Inflammatory macrophage treated with lipopolysaccharide for 4 hours (primary cell): Measurements from ENCODE around the gene MFSD12.
A peak's percentile ranks its signal among the peaks of the same experiment; 100 is the strongest.
"Not testable (repeated sequence)": the region's sequence is repeated elsewhere in the genome, so short reads cannot be mapped to it uniquely, and the experiment has no call there.

ENCODE experiments used
- DNase-seq: peaks from one replicate; pipeline ENCODE4 v3.0.0-alpha.2; 2020

The MFSD12 gene

DNA sequence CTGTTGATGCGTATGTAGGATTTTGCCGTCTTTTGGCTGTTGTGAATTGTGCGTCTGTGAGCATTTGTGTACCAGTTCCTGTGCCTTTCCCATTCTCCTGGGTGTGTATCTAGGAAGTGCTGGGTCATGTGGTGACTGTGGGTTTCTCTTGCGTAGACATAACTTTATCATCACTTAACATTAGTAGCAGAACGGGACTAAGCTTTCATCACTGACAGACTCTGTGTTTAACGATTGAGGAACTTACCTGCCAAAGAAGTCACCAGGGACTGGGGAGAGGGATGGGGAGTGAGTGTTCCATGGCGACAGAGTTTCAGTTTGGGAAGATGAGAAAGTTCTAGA, 36.3 kb downstream of the MFSD12 start:
- no peak for DNase-seq

DNA sequence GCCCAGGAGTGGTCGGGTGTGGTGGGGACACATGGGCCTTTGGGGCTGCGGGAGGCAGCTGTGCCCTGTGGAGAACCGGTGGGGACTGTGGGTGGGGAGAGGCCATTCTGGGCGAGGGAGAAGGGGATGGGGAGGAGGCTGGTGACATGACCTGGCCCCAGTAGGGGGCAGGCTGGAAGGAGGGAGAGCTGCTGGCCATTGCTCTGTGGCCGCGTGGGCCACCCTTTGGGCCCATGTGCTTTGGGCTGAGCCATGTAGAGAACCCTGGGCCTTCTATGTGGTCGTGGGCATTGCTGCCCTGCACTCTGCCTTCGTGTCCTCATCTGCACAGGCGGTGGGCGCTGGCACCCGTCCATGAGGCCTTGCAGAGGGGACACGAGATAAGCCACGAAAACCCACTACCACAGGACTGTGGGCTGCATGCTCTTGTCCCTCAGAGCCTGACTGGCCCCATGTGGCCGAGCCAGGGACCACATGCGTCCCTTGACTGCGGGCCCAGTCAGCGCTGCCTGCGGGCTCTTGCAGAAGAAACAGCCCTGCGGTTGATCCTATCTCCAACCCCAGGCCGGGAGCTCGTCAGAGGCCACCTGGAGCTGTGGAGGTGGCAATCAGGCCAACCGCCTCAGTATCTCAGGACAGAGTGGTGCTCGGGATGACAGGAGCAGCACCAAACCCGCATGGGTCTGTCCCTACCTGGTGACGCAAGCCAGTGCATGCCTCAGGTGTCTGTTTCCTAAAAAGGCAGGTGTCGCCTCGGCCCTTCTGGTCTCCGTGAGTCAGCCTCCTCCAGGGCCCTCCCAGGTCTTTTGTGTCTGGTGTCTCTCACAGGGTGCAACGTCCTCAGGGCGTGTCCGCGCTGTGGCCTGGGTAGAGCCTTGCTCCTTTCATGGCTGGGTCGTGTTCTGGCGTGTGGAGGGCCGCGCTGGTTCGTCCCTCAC, 37.0 kb downstream of the MFSD12 start:
- DNase-seq, result no peak

DNA sequence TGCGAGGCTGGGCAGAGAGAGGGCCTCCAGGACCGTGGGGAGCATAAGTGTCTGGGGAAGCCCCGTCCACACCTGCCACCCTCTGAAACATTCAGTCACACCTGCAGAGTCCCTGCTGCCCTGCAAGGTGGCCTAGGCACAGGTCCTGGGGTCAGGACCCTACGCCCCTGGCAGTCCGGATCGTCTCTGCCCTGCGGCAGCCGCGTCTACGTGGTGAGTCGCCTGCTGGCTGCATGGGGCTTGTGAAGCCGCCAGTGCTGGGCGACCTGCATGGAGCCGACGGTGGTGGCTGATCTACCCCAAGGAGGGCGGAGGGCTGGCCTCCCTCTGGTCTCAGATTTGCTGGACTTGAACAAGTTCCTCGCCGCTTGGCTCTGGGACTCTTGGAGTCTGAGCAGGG, 38.3 kb downstream of the MFSD12 start:
- DNase-seq, result no peak

DNA sequence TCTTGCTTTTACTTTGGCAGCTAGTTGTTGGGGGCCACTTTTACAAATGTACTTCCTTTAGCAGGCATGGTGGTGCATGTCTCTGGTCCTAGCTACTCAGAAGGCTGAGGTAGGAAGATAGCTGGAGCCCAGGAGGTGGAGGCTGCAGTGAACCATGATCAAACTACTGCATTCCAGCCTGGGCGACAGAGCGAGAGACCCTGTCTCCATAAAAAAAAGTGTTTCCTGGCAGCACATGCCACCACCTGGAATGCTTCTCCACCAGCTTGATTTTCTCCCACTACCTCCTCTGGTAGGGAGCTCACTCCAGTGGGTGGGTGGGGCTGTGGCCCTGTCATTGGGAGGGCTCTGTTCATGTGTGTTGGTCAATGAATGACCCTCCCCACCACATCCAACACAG, 38.7 kb downstream of the MFSD12 start:
- no peak for DNase-seq

DNA sequence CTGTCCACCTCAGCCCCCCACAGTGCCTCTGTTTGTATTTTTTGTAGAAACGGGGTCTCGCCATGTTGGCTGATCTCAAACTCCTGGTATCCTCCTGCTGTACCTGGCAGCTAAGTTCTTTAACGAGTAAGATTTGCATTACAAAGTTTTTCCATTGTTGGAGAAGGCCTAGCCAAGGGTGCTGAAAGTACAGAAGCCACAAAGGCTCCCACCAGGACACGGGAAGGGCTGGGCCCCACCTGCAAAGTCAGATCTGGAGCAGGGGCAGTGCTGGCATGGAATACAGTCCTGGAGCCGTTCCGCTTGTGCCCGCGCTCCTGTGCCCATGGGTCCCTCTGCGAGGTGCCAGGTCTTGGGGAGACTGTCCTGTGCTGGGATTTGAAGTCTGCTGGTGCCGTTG, 39.1 kb downstream of the MFSD12 start:
- DNase-seq, result no peak

DNA sequence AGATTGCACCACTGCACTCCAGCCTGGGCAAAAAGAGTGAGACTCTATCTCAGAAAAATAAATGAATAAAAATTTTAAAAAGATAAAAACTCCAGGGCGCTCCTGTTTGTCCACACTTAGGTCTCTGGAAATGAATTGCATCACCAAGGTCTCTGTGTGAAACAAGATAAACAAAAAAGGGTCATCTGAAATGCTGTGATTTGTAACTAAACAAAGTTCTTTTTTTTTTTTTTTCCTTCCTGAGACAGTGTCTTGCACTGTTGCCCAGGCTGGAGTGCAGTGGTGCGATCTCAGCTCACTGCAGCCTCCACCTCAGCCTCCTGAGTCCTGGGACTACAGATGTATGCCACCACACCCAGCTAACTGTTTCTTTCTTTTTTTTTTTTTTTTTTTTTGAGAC, 39.7 kb downstream of the MFSD12 start:
- DNase-seq, result no peak

DNA sequence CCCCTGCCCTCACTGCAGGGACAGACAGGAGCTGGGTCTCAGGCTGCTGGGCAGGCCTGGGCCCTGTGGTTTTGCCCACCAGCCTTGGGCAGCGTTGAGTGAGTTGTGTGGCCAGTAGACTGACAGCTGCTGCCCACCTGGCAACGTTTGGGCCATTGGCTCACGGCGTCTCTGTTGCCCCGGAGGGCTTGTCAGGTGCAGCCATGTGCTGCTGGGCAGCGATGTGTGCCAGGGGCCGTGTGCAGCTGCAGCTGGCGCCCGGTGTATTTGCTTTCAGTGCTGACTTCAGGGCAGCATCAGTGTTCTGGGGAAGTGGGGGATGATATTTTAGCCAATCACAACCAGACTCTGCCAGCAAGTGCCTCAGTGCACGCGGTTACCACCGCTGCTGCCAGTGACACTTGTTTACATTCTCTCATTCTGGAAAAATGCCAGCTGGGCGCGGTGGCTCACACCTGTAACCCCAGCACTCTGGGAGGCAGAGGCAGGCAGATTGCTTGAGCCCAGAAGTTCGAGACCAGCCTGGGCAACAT, 40.6 kb downstream of the MFSD12 start:
- no peak for DNase-seq

DNA sequence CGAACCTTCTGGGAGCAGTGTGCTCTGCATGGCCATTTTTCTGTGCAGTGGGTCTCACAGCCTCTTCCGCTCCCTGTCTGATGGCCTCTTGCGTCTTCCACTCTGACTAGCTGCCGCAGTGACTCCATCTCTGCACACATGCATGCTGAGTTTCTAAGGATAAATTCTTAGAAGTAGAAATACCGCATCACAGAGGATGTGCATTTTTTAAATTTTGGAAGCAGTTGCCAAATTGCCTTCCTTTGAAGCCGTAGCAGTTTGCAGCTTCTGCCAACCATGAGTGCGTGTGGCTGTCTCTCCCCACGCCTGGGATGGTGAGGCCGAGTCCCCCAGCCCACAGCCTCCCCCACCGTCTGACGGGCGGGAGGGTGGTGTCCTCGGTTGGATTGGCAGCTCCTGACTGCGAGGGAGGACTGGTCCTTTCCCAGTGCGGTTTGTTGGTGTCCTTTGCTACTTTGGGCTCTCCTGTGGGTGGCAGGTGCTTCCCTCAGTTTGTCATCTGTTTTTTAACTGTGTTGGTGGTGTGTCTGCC, 41.4 kb downstream of the MFSD12 start:
- DNase-seq, result no peak

DNA sequence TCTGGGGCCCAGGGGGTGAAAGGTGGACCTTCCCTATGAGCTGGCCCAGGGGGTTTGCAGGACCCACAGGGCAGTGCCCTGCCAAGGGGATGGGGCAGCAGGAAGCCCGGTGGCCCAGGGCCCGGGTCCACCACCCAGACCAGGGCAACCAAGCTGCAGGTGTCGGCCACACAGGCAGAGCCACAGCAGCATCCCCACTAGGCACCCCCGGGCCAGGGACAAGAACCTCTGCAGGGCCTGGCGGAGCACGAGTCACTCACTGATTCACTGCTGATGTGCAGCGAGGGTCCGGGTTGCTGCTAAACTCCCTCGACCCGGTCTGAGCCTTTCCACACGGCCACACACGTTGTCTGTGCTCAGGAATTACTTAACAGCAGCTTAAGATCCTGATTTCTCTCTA, 42.5 kb downstream of the MFSD12 start:
- no peak for DNase-seq

DNA sequence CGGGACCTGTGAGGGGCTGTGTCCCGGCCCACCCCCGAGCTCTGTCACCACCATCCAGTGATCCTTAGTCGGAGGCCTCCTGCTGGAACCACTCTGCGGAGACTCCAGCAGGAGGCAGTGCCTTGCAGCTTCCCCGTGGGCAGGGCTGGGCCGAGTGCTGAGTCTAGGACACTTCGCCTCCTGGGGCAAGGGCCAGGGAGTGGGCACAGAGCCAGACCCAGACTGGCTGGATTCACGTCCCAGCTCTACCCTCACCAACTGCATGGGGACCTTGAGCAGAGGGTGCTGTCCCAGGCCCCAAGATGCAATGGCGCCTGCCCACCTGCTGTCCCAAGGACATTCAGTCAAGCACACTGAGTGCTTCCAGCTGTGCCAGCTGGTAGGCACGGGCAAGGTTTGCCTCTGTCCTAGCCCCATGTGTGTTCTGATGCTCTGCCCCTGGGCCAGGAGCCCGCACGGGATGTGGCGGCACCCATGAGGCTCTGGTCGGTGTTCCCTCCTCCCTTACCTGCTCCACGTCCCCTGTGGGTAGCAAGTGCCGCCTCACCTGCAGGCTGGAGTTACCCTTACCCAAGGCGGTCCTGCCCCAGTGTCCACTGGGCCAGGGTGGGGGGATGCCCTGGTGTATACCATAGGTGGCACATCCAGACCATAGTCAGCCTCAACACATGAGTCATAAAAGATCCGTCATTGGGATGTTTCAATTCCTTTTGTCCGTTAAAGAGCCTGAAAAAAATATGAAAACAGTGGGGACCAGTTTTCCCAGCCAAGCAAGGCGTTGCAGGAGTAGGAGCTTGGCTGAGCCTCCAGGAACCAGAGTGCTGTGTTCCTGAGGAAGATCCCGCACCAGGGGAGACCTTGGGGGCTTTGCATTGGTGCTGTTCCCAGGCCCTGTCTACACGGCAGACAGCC, 43.9 kb downstream of the MFSD12 start:
- DNase-seq, result no peak

DNA sequence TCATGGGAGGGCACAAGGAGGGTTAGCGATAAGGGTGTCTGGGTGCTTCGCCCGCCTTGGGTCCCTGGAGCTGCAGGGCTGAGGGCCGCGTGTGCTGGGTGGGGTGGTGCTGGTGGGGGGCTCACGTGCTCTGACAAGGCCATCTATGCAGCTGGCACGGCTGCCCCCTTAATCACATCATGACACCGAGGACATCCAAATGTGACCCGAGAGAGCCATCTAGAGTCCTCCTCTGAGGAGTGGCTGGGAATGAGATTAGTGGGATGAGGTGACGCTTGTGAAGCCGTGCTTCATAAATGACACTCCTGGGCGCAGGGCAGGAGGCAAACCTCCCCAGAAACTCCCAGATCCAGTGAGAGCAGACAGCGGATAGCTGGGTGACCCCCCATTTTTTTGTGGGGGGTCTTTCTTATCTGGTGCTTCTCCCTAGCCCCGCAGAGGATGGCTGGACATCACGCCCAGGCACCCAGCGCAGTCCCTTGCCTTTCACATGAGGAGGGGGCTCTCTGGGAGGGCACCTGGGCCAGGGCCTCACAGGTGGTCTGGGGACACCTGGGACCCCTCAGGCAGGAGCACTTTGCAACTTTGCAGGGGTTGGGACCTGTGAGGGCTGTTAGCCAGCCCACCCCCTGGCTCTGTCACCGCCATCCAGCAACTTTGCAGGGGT, 44.7 kb downstream of the MFSD12 start:
- no peak for DNase-seq

DNA sequence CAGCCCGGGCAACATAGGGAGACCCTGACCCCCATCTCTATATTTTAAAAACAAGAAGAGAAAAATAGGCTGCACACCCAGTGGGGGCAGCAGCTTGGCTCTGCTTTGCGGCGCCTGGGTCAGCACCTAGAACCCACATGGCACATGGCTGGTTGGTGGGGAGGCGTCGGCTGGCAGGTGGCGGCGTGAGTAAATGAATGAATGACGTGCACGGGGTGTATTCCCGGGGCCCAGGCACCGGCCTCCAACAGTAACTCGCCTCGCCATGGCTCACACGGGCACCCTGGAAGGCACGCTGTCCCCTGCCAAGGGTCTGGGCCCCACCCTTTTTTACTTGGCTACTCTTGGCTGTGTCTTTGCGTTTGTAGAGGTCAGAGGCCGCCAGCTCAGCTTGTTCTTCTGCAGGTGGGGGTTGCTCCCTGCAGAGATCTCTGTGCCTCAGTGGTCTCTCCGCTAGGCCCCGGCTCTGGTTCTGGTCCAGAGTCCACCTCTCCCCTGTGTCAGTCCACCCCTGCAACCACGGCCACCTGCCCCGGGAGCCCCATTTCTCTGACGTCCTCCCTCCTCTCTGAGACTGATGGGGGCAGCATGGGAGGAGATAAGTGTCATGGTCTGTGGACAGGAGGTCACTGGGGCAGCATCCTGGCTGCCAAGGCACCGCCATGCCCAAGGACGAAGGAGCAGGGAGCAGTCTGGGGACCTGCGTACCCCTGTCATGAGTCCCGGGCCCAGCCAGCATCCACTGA, 45.7 kb downstream of the MFSD12 start:
- no peak for DNase-seq

DNA sequence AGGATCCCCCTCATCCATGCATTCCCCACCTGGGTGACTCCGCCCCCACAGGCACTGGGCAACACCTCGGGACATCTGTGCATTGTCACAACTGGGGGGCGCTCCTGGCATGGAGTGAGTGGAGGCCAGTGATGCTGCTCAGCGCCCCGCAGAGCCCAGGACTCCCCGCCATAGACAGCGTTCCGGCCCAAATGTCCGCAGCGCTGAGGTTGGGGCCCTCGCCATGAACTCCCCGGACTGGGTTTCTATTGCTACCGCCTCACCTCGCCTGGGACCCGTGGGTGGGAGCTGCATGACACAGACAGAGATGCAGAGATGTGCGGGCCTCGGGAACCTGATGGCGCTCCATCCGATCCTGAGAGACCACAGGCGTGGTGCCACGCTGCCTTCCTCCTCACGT, 46.7 kb downstream of the MFSD12 start:
- DNase-seq, result no peak

DNA sequence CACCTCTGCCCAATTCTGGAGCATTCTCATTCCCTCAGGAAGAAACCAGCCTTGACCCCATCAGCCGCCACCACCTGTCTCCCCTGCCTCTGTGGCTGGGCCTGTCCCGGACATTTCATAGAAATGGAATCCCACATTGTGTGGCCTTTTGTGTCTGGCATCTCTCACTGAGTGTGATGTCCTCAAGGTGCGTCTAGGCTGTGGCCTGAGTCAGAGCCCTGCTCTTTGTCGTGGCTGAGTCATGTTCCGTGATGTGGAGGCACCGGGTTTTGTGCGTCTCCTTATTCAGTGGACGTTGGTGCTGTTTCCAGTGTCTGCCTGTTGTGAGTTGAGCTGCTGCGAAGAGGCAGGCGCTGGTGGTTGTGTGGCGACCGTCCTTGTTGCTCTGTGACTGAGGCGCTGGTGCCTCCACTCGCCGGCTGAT, 47.8 kb downstream of the MFSD12 start:
- DNase-seq, result no peak

DNA sequence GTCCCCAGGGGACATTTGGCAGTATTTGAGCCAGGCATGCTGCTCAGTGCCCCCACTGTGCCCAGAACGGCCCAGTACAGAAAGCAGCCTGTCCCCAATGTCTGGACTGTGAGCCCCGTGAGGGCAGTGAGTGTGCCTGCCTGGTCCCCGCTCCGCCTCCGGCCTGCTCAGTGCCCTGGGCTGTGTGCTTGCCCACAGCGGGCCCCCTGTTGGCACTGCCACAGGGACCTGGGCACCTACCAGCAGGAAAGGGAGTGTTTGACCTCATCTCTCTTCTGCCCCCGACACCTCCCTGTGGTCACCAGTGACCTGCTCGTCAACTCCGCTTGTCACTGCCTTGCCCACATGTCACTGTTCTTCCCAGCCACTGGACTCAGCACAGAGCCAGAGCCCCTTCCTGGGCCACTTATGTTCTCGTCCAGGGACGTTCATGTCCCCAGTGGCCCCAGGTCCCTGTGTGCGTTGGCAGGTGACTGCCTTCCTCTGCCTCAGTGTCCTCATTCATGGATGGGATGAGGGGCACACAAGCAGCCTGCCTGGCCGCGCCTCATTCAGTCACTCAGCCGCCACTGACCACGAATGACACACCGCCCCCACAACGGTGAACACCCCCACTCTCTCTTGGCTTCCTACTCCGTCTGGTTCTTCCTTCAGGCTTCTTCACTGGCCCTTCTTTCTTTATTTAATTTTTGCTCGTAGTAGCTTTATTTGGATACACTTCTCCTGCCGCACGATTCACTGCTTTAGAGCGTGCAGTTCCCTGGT, 48.4 kb downstream of the MFSD12 start:
- no peak for DNase-seq

DNA sequence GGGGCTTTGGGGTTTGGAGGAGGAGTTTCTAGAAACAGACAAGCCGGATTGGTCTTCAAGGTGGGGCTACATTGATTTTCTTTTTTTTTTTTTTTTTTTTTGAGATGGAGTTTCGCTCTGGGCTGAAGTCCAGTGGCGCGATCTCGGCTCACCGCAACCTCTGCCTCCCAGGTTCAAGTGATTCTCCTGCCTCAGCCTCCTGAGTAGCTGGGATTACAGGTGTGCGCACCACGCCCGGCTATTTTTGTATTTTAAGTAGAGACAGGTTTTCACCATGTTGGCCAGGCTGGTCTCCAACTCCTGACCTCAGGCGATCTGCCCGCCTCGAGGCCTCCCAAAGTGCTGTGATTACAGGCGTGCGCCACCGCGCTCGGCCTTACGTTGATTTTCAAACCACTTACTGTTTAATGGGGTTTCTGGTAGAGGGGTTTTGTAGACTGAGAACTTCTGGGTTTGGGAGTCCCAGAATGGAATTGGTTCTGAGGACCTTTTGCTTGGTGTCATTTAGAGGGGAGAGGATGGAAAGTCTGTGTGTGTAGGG, 49.2 kb downstream of the MFSD12 start:
- not testable (repeated sequence) for DNase-seq

DNA sequence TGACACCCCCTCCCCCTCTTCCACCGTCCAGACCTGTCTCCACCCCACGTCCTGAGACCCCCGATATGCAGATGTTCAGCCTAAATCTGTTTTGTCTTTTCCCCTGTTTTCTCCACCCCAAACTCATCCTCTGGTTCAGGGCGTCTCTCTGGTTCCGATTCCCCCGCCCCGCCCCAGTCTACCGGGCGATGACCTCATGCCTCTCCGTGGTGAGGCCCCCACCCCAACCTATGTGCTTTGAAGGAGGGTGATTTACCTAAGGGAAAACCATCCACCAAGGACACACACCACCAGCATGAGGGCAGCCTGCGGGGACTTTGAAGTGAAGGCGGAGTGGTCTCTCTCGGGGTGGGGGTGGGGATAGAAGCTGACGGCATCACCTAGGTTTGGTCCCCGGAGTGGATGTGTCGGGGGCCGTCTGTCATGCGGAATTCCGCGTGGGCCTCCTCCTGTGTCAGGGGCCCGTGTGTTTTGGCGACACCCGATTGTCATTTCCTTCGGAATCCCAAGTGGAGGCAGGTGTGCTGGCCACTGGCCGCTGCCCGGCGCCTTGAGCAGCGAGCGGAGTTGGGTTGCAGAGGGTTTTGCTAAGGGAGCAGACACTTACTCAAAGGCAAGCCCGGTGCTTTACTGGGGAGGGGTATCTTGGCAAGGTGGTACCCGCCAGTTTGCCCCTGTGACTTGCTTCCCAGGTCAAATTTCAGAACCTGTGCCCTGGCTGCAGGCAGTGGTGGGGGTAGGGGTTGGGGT, 49.8 kb downstream of the MFSD12 start:
- no peak for DNase-seq

DNA sequence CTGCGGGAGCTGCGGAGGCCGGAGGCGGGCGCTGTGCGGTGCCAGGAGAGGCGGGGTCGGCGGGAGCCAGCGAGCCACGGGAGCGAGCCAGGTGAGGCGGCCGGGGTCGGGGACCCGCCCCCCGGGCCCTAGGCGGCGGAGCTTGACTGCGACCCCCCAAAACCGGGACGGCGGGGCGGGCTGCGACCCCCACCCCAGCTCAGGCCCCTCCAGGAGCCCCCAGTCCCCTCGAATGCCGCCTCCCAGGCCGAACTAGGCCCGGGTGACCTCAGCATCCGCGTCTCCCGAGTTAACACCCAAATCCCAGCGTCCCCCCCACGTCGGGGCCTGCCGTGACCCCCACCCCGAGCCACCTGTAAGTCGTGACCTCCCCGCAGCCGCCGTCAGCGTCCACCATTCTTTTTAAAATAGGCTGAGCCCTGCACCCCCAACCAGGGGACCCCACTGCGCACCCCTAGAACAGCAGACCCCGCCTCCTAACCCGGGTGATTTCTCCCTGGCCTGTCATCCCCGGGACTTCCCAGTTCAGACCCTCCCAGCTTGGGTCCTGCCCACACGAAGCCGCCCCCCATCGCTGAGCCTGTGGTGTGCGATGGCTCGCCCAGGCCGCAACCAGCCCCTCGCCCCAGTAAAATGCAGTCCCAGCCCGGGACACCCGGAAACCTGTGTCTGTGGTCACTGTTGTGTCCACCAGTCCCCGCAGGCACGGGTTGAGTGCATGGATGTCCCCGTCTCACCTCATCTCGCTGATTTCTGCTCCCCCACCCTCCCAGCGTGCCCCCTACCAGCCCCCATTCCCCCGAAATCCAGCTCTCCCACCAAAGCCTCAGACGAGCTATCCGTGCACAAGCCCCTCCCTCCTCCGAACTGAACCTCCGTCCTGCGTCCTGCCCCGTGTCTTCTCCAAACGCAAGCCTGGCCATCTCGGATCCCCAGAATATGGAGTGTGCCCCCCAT, 50.7 kb downstream of the MFSD12 start:
- DNase-seq, result peak; percentile 11
